H54 (cell line): Measurements from ENCODE around the gene EMC9.

Experiments used
- DNase-seq: peaks from one replicate; pipeline ENCODE4 v3.0.0; 2011; ENCODE audit warnings: low spot score, mixed read lengths; ENCODE audit not compliant: insufficient read length
- FAIRE-seq: peaks from 3 replicates; lab custom pipeline; 2011; peaks lifted over from hg19 to GRCh38; lab: Jason Lieb, UNC
- POLR2A ChIP-seq: IDR thresholded peaks from 2 replicates; pipeline ENCODE4 v1.6.1; 2011; ENCODE audit warnings: low read depth, mild to moderate bottlenecking, low read length

Gene EMC9

GRCh38 chr14:24147761-24148428, 6.5 kb upstream of the EMC9 start:
- FAIRE-seq (no peak), DNase-seq (no peak)
- TF ChIP-seq POLR2A: no peak

GRCh38 chr14:24146978-24147760, 5.8 kb upstream of the EMC9 start, which contains the start of gene RNF31:
Gene RNF31, plus strand, starts transcription at chr14:24147498. Its CDS starts 201 bp downstream, at chr14:24147699.
- TF ChIP-seq POLR2A: peak; percentile 50; the same call in 1 of the 2 replicates
- DNase-seq (peak; percentile 75), FAIRE-seq (peak; percentile 61)

GRCh38 chr14:24146453-24146977, 5.1 kb upstream of the EMC9 start, which contains the start of gene PSME2:
Gene PSME2, minus strand, starts transcription at chr14:24146610. Its CDS starts 29 bp downstream, at chr14:24146581.
- FAIRE-seq: peak; percentile 30
- peak; percentile 89 for DNase-seq
- peak; percentile 50; the same call in 1 of the 2 replicates for TF ChIP-seq POLR2A

- FAIRE-seq (no peak), DNase-seq (no peak)
- TF ChIP-seq POLR2A: no peak
Measured at GRCh38 chr14:24145690-24146452, 4.5 kb upstream of the EMC9 start.

GRCh38 chr14:24145219-24145618, 3.8 kb upstream of the EMC9 start:
- FAIRE-seq (no peak), DNase-seq (no peak)
- no peak for TF ChIP-seq POLR2A

GRCh38 chr14:24144451-24144850, 3.1 kb upstream of the EMC9 start:
- TF ChIP-seq POLR2A: no peak
- DNase-seq (no peak), FAIRE-seq (no peak)

GRCh38 chr14:24143511-24143910, 2.1 kb upstream of the EMC9 start:
- no peak for DNase-seq

GRCh38 chr14:24139272-24139934, 2.0 kb downstream of the EMC9 start:
- no peak for DNase-seq
- FAIRE-seq: no peak
- TF ChIP-seq POLR2A: no peak

More at GRCh38 chr14:24143511-24143910, 2.1 kb upstream of the EMC9 start:
- no peak for FAIRE-seq
- TF ChIP-seq POLR2A: no peak

GRCh38 chr14:24138396-24139271, 2.8 kb downstream of the EMC9 start:
- FAIRE-seq (no peak), DNase-seq (no peak)
- TF ChIP-seq POLR2A: no peak

GRCh38 chr14:24137529-24138395, 3.6 kb downstream of the EMC9 start:
- no peak for DNase-seq
- FAIRE-seq: no peak
- no peak; the same call in 1 of the 2 replicates for TF ChIP-seq POLR2A
